Activated T-helper 9 cell treated with anti-CD3 and anti-CD28 coated beads, Interleukin-2, amount 50 U/mL, for 16 hours (primary cell): ENCODE measurements around the gene SNAPC3.

Source experiments
- DNase-seq: peaks from one replicate; pipeline ENCODE4 v3.0.0-alpha.2; 2020; ENCODE audit warnings: low read depth

SNAPC3 gene

DNA sequence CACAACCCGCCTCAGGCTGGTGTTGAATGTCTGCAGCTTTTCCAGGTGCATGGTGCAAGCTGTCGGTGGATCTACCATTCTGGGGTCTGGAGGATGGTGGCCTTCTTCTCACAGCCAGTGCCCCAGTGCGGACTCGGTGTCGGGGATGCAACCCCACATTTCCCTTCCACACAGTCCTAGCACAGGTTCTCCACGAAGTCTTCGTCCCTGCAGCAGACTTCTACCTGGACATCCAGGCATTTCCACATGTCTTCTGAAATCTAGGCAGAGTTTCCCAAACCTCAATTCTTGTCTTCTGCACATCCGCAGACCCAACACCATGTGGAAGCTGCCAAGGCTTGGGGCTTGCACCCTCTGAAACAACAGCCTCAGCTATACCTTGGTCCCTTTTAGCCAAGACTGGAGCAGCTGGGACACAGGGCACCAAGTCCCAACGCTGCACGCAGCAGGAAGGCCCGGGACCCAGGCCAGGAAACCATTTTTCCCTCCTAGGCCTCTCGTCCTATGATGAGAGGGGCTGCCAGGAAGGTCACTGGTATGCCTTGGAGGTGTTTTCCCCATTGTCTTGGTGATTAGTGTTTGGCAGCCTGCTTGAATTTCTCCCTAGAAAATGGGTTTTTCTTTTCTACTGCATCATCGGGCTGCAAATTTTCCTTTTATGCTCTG is 69.9 kb downstream of the SNAPC3 start:
- no peak for DNase-seq

DNA sequence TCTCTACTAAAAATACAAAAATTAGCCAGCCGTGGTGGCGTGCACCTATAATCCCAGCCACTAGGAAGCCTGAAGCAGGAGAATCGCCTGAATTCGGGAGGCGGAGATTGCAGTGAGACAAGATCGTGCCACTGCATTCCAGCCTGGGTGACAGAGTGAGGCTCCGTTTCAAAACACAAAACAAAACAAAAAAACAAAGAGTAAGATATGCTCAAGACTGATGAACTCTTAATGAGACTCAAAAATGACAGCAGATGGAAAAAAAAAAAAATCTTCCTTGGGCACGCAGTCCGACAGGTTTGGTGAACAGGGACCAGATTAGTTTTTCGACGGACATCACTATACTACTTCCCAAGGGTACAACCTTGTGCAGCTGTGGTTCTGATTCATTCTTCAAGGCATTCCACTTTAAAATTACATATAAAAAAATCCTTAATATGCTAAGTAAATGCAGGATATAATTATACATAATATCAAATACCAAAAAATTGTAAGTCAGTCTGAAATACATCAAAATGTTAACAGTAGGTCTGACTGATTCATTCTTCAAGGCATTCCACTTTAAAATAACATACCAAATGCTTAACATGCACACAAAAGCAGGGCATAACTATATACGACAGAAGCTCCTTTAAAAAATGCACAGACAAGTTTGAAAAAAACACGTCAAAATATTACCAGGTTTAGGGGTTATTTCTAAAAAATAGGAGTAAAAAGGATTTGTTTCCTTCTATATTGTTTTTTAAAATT is 75.7 kb downstream of the SNAPC3 start:
- no peak for DNase-seq

DNA sequence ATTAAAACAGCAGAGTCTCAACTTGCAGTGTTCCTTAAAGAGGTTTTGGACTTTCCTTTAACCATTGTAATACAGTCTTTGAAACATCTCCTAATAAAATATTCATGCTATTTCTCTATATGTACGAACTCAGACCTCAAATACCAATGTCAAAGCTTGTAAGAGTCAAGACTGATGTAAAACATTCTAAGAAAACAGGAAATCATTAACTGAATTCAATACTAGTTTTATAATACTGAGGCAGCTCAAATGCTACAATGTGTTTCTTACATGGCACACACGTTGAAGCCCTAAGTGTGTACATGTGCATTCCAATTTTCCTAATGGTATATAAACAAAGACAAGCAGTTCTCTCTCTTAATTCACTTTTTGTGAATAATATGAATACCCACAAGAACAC is 76.5 kb downstream of the SNAPC3 start:
- no peak for DNase-seq

DNA sequence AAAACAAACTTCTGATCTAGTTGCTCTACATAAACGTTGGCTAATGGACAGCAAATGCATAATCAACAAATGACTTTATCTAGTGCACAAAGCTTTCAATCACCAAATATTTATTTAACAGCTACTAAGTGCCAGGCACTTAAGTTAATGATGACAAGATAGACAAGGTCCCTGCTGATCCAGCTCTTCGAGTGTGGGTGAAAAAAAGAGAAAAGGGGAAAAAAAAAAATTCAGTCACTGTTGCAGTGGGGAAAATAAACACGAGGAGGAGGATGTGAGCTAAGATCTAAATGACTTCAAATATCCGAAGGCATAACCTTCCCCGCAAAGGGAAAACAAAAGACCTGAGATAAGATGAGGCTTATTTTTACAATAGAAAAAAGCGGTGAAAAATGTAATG is 78.5 kb downstream of the SNAPC3 start:
- DNase-seq, result no peak

DNA sequence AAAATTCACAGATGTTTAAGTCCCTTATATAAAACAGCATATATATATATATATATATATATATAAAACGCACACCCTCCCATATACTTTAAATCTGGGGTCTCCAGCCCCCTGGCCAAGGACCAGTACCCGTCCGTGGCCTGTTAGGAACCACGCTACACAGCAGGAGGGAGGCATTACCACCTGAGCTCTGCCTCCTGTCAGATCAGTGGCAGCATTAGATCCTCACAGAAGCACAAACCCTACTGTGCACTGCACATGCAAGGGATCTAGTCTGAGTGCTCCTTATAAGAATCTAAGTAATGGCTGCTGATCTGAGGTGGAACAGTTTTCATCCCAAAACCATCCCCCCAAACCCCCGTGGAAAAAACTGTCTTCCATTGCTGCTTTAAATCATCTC is 79.1 kb downstream of the SNAPC3 start:
- DNase-seq, result no peak

DNA sequence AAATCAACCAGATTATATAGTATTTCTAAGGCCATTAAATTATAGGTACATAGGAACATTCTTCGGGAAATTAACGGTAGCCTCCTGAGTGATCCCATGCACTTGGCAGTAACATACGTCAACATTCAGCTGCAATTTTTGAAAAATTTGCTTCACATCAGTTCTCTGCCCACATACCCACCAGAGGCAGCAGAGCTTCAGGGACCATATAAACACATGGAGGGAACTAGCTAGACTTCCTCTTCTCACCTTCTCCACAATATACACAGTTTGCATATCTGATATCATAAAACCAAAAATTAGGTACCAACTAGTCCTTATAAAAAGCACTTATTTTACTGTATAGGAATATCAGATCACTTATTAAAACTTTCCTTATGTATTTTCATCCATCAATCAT is 83.2 kb downstream of the SNAPC3 start:
- no peak for DNase-seq

DNA sequence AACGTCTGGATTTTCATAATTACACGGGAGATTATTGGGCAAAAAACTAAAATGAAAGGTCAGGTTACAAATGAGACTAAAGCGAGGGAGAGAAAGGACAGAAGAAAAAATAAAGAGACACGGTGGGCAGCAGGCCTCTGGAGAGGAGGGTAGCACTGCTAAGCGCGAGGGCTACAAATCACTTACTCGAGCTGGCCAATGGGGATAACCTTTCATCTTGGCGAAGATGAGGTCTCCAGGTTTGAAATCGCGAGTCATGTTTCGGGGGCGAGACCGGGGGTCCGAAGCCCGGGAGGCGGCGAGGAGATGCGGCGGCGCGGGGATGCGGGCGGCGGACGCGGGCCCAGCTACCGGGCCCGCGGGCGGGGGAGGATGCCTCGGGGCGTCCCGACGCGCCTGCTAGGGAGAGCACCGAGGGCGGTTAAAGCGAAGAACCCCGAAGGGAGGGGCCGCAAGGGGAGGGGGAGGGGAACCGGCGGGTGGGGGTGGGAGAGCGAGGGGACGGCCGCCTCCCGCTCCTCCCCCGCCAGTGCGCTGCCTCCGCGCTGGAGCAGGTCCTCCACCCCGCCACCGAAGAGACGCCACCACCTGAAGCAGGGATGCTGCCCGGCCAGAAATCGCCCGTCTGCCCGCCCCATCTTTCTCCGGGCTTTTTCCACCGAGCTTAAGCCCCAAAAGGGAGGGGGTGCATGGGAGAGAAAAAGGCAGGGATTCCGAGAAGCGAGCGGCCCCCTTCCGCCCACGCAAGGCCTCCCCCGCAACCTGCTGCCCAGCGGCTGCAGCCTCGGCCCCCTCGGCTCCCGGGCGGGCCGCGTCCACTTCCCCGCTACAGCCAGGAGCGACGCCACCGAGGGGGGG is 87.5 kb downstream of the SNAPC3 start:
- peak; percentile 61 for DNase-seq

DNA sequence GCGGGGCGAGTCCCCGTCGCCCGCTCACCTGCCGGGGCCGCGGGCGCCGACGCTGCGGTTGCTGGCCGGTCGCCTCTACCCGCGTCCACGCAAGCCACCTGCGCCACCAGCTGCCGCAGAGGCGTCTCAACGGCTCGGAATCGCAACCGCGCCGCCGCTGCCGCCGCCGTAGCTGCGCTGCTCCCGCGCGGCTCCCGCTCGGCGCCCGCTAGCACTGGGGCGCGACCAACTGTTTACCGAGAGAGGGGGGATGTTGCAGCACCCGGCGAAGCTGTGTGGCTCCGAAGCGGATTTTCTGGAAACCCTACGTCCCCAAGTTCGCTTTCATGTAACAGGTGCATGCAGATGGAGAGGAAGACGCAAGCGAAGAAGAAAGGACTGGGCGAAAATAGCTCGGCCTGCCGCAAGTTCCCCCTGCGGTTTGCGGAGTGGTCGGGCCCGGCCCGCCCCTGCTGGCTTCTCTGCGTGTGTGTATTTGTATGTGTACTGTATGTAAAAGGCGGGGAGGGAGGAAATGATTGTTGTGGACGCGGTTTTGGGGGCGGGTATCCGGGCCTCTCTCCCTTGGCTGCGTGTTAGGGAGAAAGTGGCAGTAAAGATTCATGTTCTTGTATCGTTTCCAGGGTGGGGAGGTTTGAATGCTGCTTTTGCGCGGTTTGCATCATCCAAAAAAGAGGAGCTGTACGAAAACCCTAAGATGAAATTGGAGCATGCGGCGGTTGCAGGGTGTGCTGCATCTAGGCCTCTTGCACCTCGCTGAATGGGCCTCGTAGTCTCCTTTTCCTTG is 88.3 kb downstream of the SNAPC3 start, which contains the start of gene PSIP1:
TSS of gene PSIP1 (minus strand) at position 182 of the 787 bp plus-strand sequence. CDS start 782 bp downstream, outside the sequence.
- peak; percentile 81 for DNase-seq
